GM21367 (cell line): ENCODE results near the gene SLC16A12.
A peak's percentile ranks its signal among the peaks of the same experiment; 100 is the strongest.
"Not testable (repeated sequence)": the region's sequence is repeated elsewhere in the genome, so short reads cannot be mapped to it uniquely, and the experiment has no call there.

ENCODE experiments used
- ATAC-seq: cut with Tn5 transposase; IDR thresholded peaks from one replicate; pipeline ENCODE4 v1.9.1; 2021; ENCODE audit not compliant: unreplicated experiment

SLC16A12 gene

GRCh38 chr10:89426230-89426868, 109.0 kb downstream of the SLC16A12 start:
- ATAC-seq = no peak

GRCh38 chr10:89425000-89425399, 110.4 kb downstream of the SLC16A12 start:
- ATAC-seq = no peak

GRCh38 chr10:89421018-89421476, 114.3 kb downstream of the SLC16A12 start:
- no peak for ATAC-seq

GRCh38 chr10:89419548-89419947, 115.8 kb downstream of the SLC16A12 start:
- ATAC-seq = no peak

- ATAC-seq = no peak
Measured at GRCh38 chr10:89416465-89416864, 118.9 kb downstream of the SLC16A12 start.

- ATAC-seq = peak; percentile 31
Measured at GRCh38 chr10:89414879-89415821, 120.2 kb downstream of the SLC16A12 start.

GRCh38 chr10:89414146-89414878, 121.1 kb downstream of the SLC16A12 start, which contains the start of gene IFIT5:
IFIT5 (plus strand) TSS chr10:89414568; CDS start chr10:89414799, 231 bp downstream.
- peak; percentile 58 for ATAC-seq

GRCh38 chr10:89413398-89413912, 121.9 kb downstream of the SLC16A12 start:
- ATAC-seq = no peak

- ATAC-seq = not testable (repeated sequence)
Measured at GRCh38 chr10:89412276-89412675, 123.1 kb downstream of the SLC16A12 start.

GRCh38 chr10:89411135-89411534, 124.3 kb downstream of the SLC16A12 start:
- ATAC-seq = not testable (repeated sequence)

GRCh38 chr10:89410551-89410950, 124.8 kb downstream of the SLC16A12 start:
- not testable (repeated sequence) for ATAC-seq

GRCh38 chr10:89409282-89409681, 126.1 kb downstream of the SLC16A12 start:
- not testable (repeated sequence) for ATAC-seq

- ATAC-seq = not testable (repeated sequence)
Measured at GRCh38 chr10:89407792-89408191, 127.6 kb downstream of the SLC16A12 start.

- not testable (repeated sequence) for ATAC-seq
Measured at GRCh38 chr10:89406178-89406577, 129.2 kb downstream of the SLC16A12 start.

GRCh38 chr10:89404104-89405047, 131.0 kb downstream of the SLC16A12 start:
- ATAC-seq = no peak

- ATAC-seq = no peak
Measured at GRCh38 chr10:89403043-89403442, 132.4 kb downstream of the SLC16A12 start.

- ATAC-seq = no peak
Measured at GRCh38 chr10:89399956-89400355, 135.4 kb downstream of the SLC16A12 start.

- no peak for ATAC-seq
Measured at GRCh38 chr10:89398003-89398749, 137.2 kb downstream of the SLC16A12 start.

GRCh38 chr10:89395141-89395540, 140.3 kb downstream of the SLC16A12 start:
- ATAC-seq = no peak
